Activated CD8-positive, alpha-beta memory T cell treated with anti-CD3 and anti-CD28 coated beads, Interleukin-2, amount 50 U/mL, for 4 hours (primary cell): Measurements from ENCODE around the gene MCTP1.

ENCODE experiments used
- DNase-seq: peaks from one replicate; pipeline ENCODE4 v3.0.0-alpha.2; 2020

The MCTP1 gene

GRCh38 chr5:94691291-94691690 is 593.6 kb downstream of the MCTP1 start:
- no peak for DNase-seq

GRCh38 chr5:94690778-94691177 is 594.1 kb downstream of the MCTP1 start:
- no peak for DNase-seq

GRCh38 chr5:94689908-94690307 is 595.0 kb downstream of the MCTP1 start:
- DNase-seq: no peak

DNA sequence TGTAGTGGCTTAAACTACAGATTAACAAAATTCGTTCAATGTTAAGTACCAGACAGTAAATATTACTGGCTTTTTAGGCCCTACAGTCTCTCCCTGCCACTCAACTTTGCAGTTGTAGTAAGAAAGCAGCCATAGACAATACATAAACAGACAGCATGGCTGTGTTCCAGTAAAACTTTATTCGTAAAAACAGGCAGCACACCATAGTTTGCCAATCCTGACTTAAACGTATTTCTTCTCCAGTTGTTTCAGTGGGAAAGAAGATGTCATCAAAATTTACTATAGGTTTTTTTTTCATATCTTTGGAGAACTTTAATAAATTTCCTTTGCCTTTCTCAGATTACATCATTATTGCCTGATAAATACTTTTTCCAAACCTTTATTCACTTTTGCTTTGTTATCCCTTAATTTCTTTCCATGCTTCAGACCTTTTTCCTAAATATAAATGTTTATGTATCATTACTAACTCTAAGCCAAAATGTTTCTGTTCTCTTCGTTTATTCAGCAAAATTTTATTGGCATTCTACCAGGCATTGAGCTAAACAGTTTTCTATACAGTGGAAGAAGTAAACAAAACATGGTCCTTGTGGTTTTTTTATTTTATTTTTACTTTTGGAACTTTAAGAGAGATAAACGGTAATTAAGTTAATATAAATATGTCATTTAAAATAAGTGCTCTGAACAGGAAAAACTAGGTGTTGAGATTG is 601.9 kb downstream of the MCTP1 start:
- DNase-seq: no peak

- no peak for DNase-seq
Measured at GRCh38 chr5:94675965-94676618, 608.8 kb downstream of the MCTP1 start.

- DNase-seq: no peak
Measured at GRCh38 chr5:94674490-94675382, 610.2 kb downstream of the MCTP1 start.

- no peak for DNase-seq
Measured at GRCh38 chr5:94672746-94673145, 612.1 kb downstream of the MCTP1 start.

DNA sequence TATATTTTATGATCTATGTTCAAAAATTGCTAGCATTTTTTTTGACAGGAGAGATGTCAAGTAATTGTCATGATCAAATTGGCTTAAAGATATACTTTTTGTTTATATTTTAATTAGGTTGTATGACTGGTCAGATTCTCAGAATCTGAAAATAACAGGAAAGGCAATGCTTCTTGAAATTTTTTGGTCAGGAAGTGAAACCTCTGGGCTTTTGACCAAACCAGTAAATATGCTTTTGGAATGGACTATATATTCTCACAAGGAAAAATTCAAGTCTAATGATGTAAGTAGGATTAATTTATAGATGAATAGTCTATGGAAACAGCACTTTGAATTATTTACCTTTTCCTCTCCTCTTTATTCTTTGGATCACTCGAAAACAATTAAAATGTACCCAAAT is 614.2 kb downstream of the MCTP1 start:
- DNase-seq: no peak

- DNase-seq: no peak
Measured at GRCh38 chr5:94667937-94668336, 617.0 kb downstream of the MCTP1 start.

DNA sequence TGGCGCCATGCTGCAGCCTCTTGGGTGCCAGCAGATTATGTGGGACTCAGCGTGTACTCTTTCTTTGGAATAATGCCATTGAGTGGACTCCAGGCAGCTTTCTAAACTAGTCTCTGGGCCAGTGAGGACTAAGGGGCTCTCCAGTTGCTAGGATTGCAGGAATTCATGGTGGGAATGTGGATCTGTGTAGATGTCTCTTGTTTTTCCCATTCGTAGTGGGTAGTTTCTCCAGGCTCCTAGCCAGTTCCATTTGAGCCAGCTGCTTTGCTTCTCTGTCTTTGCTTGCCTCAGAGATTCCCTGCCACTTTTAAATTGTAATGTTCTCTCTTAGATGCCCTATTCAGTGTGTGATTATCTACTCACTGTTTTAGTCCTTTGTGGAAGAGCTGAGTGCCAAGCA is 623.8 kb downstream of the MCTP1 start:
- no peak for DNase-seq

DNA sequence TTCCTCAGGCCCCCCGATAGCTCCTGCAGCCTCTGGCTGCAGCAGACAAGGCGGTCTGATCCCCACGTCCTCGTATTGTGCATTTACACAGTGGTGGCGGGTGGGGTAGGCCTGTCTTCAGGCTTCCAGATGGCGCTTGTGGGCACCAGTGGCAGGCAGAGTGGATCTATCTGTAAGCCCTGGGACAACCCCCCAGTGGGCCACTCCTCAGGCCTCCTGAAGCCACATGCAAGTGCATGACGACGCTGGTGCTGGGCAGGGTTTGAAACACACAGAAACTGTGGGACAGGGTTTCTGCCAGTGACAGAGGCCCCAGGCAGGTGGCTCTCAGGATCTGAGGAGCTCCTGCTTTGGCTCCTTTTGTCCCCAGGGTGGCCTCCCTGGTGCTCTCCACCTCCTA is 624.4 kb downstream of the MCTP1 start:
- no peak for DNase-seq

DNA sequence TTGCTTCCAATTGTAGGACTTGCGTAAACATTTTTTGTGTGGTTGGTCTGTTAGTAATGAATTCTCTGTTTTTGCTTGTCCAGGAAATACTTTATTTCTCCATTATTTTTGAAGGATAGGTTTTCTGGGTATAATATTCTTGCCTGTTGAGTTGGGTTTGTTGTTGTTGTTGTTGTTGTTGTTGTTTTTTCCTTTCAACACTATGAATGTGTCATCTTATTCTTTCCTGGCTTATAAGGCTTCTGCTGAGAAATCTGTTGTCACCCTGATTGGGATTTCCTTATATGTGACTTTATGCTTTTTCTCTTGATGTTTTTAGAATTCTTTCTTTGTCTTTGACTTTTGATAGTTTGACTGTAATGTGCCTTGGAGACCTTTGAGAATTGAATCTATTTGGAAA is 626.6 kb downstream of the MCTP1 start:
- no peak for DNase-seq
